T-helper 1 cell treated with Interleukin-12 subunit alpha and Interleukin-12 subunit beta and Interleukin-4 antibody, amounts not matched to agents 30 ng/mL and 1 ng/mL, for 36 hours (primary cell): Measurements from ENCODE around the gene NDOR1. TPM values are rescaled to one million over a fixed set of nuclear protein-coding genes. Genes with fewer than 3 reads are reported as not detected.

Source experiments
- intact Hi-C: fragments of 100-400 bp; cut with micrococcal nuclease; formaldehyde crosslinking; loops from one replicate; pipeline ENCODE4 v1.15.1; 2024
- total RNA-seq: library from RNA; stranded (reverse); gene quantifications from 2 replicates; pipeline ENCODE4 v1.2.3, GENCODE V29; 2022

Gene NDOR1
- total RNA-seq, 1 donor from 2014 or later: 45.3 TPM

DNA sequence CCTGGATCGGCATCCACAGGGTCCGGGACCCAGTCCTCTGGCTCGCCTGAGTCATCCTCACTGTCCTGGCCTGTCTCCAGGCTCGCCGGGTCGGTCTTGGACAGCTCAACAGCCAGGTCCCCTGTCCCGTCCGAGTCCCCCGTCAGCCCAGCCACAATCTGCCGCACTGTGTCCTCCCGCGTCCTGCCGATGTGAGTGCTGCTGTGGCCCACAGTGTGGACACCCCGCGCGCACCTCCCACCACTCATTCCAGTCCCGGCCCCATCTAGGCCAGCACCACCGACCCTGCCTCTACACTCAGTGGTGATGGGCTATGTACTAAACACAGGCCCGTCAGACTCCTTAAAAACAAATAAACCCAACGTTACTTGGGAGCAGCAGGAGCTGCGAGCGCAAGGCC, 23.8 kb upstream of the NDOR1 start:
- intact Hi-C loops: no loop called here

DNA sequence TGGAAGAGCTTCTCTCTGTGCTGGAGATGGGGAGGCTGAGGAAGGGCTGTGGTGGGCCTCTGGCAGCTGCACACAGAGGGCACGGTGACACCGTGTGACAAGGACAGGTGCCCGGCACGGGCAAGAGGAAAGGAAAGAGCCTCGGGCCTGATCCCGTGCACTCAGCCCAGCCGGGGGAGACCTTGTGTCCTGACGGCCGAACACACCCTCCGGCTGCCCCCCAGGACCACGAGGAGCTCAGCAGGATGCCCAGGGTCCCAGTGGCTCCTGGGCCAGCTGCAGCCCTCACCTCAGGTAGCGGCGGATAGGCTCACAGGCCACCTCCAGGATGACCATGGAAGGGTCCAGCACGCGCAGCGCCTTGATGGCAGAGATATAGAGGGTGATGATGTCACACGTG, 22.7 kb upstream of the NDOR1 start:
- intact Hi-C loops: no loop called here

DNA sequence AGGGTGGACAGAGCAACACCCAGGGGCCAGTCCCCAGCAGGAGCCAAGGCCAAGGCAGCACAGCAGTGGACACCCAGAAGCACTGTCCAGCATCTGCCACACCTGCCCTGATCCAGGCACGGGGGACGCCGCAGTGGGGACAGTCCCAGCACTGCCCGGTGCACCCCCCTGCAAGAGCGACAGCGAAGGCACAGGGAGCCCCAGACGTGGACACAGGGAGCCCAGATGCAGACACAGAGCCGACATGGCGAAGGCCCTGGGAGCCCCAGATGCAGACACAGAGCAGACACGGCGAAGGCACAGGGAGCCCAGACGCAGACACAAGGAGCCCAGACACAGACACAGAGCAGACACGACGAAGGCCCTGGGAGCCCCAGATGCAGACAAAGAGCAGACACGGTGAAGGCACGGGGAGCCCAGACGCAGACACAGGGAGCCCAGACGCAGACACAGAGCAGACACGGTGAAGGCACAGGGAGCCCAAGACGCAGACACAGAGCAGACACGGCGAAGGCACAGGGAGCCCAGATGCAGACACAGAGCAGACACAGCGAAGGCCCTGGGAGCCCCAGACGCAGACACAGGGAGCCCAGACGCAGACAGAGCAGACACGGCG, 21.4 kb upstream of the NDOR1 start:
- intact Hi-C loops: no loop called here

DNA sequence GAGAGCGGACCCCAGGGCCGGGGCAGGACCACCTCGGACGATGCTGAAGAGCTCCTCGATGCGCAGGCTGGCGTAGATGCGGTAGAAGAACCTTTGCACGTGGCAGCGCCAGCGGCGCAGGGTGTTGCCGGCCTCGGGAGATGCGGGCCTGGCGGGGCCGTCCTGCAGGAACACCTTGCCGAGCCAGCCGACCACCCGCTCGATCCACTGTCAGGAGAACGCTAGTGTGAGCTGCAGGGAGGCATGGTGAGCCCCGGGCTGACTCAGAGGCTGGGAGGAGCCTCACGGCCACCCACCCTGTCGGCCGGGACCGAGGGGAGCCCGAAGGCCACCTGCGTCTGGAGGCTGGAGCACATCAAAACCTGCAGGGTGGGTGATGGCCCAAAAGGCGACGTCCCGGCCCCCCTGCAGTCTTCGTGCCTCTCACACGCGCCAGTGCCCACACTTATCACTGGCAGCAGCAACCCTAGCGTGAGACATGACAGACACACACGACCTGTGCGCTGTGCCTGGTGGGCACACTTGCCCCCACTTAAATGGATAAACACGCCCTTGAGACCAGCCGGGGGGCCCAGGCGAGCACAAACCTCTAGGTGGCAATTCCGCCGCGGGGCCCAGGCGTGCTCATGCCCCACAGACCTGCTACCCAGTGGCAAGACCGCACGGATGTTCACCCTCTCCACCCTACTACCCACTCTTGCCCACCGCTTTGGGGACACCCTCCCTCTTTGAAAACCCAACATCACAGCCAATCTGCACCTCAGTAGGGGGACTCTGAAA, 20.4 kb upstream of the NDOR1 start:
- intact Hi-C loops: no loop called here

DNA sequence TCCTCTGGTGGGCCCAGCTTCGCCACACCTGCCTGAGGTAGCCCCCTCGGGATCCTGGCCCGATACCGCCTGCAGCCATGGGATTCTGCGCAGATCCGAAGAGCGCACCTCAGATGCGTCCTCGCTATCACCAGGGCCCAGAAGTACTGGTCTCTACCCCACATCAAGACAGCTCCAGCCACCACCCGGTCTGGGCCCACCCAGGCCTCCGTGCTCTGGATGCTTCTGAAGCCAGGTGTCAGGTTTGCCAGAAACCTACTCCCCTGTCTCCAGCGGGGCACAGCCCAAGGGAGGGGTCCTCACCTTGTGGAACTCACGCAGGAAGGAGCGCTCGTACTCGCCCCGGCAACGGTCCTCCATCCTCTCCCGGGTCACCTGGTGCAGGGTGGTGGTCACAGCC, 19.6 kb upstream of the NDOR1 start:
- intact Hi-C loops: no loop called here

DNA sequence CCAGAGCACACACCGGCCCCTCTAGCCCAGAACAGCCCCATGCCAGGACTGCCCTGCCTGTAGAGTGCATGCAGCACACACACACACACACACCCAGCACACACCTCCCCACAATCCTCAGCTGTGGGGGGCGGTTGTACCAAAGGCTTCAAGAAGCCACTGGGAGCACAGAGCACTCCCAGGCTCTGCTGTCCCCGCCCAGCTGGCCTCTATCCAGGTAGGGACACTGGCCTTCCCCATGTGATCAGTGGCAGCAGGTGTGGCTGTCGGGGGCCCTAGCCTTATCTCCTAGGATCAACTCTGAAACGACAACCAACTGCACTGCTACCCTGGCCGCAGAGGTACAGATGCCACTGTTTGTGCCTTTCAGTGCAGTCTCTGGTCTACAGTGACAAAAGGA, 19.1 kb upstream of the NDOR1 start:
- intact Hi-C loops: no loop called here

DNA sequence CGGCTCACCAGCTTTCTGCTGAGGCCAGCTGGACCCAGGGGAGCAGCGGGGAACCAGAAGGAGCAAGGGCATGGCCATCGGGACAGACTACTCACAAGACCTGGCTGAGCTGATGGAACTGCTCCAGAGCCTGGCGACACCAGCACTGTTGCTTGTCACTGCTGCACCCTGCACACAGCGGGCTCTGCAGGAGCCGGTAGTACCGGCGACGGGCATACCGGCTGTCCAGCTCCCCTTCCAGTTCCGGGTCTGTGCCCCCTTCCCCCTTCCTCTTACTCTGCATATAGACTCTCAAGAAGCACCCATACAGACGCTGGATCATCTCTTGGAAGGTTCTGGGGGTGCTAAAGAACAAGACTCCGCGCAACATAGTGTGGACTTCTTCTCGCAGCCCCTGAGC, 18.1 kb upstream of the NDOR1 start:
- intact Hi-C loops: no loop called here

DNA sequence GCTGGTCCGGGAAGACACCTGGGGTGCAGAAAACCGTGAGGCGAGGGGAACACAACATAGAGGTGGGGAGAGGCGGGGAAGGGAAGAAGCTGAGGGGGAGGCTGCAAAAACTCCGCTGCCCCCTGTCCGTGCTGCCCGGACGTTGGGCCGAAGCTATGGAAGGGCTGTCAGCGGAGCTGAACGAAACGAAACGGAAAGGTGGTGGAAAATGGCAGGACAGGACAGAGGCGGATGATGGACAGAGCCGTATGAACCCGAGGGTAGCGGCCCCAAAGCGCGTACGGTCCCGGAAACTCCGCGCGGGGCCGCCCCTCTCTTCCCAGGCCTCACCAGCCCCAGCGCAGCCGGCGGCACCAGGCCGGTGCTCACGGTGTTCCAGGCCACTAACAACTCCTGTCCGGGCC, 17.4 kb upstream of the NDOR1 start:
- intact Hi-C loops: loop anchor here (1.0 to 2.0 kb wide), 6 partner anchors 17 to 67 kb away; partner anchors contain the start of genes NDOR1, NELFB and TMEM203

DNA sequence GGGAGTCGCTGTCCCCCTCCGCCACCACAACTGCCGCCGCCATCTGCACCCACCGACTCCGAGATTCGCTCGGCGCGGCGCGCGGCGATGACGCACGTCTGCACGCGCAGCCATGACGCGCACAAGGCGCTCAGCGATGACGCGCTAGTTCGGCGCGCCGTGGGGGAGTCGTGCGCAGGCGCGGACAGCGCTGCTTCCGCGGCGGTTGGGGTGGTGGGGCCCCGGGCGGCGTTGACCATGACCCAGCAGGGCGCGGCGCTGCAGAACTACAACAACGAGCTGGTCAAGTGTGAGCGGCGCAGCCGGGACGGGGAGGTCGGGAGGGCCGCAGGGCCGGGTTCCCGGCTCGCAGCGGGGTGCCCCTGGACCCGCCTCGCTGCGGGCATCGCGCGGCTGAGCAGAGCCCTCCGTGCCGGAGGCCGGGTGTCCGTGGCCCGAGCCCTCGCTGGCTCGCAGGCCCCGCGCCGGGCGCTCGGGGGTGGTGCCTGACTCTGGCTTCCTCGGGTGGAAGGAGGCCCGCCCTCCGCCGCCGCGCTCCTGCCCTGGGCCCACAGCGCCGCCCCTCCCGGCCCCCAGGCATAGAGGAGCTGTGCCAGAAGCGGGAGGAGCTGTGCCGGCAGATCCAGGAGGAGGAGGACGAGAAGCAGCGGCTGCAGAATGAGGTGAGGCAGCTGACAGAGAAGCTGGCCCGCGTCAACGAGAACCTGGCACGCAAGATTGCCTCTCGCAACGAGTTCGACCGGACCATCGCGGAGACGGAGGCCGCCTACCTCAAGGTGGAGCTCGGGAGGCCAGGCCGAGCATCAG, 16.8 kb upstream of the NDOR1 start, which contains the start of the genes ANAPC2 and SSNA1:
TSS of gene ANAPC2 (minus strand) at position 71 of the 807 bp plus-strand sequence. CDS start at position 43, 28 bp downstream.
TSS of gene SSNA1 (plus strand) at position 187 of the 807 bp plus-strand sequence. CDS start at position 238, 51 bp downstream.
- intact Hi-C loops: loop anchor here (1.0 to 2.0 kb wide), 7 partner anchors 12 to 67 kb away; partner anchors contain the start of genes NDOR1, NELFB, TMEM203 and TPRN

DNA sequence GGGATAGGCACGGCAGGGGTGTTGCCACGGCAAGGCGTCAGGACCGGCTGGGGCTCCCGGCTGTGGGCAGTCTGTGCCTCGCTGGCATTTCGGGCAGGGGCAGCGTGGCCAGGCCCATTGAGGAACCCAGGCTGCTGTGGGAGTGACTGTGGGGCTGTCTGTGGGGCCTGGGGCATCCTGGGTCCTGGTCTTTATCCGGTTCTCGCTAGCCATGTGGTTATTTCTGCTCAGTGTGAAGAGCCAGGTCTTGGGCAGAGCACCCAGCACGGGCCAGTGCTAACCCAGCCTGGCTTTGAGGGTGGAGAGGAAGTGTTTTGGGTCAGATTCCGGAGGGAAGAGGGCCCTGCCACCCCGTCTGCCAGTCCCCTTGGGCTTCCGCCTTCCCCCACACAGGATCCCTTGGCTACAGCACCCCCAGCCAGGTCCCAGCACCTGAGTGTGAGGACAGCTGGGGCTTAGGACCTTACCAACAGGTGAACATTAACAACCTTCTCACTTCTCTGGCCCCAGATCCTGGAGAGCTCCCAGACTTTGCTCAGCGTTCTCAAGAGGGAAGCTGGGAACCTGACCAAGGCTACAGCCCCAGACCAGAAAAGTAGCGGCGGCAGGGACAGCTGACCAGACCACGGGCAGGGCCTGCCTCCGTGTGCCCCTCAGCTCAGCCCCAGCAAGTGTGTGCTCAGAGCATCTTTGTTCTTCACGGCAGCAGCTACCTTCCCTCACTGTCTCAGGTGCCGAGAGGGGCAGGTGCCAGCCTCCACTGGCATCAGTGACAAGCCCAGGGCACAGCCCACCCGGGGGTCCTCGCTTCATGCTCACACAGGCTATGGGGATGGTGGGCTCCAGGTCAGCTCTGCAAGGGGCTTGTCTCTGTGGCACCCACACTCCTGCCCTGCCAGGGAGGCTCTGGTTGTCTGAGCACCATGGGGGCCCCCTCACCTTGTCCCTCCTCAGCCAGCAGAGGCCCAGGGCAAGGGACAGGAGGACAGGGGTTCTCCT, 15.9 kb upstream of the NDOR1 start:
- intact Hi-C loops: loop anchor here (1.0 to 2.0 kb wide), 2 partner anchors 11 to 39 kb away; partner anchors contain the start of gene TPRN

DNA sequence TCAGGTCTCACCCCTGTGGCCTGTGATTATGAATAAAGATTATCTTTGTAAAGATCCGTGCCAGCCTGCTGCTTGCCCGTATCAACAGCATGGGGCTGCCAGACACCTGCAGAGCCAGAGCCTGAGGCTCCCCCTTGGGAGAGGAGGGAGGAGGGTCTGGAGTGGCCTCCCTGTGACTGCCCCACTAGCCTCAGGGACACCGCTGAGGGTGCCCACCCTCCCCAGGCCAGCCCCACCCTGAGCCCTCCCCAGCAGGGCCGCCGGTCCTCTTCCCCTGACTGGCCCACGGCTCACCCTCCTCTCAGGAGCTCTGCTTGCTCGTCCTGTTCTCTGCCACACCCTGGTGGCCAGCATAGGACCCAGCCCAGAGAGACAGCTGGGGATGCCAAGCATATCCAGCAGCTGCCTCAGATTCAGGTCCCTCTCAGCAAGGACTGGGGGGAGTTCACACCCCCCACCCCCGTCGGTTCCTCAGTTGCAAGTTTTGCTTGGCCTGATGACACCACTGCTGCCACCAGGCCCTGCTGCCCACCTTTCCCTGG, 15.1 kb upstream of the NDOR1 start:
- intact Hi-C loops: no loop called here

DNA sequence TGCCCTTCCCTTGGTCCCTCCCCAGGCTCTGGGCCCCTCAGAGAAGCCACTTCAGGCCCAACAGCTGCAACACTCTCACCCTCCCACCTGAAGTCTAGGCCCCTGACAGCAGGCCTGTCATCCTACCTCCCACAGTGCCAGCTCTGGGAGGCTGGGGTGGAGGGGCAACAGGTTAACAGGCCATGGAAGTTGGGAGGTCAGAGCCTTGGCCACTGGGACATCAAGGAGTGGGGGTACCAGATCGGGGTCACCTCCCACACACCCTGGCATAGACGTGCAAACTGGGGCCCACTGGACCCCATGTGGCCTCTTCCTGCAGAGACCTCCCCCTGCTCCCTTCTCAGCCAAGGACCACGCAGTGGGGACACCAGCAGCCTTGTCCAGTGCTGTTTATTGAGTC, 14.3 kb upstream of the NDOR1 start:
- intact Hi-C loops: no loop called here

DNA sequence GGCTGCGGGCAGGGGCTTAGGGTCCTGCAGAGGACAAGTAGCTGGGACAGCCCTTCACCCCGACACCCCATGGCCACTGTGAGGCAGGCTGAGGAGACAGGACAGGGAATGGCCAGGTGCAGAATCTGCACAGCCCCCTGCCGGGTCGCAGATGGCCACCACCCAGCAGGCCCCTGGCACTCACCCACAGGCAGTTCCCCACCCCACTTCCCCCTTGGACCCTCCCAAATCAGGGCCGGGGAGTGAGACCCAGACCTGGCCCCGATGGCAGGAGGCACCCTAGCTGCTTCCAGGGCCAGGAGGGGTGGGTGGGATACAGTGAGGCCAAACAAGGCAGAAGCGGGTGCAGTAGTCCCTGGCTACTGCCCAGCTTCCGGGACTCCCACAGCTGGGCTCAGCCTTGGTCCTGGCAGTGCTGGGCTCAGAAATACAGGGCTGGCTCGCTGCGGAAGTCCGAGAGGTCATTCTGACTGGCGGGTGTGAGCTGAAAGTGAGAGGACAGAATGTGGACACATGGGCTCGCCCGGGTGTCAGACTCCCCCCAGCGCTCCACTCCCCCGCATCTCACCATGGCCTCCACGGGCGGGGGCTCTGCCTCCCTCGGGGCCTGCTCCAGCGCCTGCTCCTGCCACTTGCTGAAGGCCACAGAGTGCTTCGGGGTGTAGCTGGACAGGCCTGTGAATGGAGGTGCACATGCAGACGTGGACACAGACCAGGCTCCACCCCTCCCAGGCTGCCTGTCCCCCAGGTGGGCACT, 13.6 kb upstream of the NDOR1 start:
- intact Hi-C loops: no loop called here

DNA sequence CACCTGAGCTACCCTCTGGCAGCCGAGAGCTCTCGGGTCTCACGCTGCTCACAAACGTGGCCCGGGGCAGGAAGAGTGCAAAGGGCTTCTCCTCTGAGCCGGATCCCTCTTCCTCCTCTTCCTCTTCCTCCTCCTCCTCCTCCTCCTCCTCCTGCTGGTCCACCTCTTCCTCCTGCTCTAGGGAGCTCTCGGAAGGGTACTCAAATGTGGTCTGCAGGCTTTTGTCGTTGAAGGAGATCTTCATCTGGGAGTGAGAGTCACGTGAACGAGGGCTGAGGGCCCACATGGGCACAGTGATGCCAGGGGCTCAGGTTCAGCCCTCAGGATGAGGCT, 13.1 kb upstream of the NDOR1 start:
- intact Hi-C loops: no loop called here

DNA sequence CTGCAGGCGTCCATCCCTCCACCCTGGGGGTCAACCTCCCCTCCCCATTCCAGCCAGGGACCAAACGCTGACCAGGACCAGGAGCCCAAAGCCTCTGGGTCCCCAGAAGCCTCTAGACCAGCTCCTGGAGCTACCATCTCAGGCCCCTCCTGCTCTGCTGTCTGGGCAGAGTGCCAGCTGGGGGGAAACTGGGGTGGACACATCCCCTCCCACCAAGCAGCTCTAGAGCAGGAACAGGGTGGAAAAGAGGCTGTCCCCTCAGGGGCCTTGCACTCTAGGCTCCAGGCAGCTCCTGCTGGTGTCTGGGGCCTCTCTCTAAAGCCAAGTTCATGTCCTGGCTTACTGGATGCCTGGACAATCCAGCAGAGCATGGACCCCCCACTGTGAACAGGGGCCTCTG, 12.6 kb upstream of the NDOR1 start:
- intact Hi-C loops: no loop called here

DNA sequence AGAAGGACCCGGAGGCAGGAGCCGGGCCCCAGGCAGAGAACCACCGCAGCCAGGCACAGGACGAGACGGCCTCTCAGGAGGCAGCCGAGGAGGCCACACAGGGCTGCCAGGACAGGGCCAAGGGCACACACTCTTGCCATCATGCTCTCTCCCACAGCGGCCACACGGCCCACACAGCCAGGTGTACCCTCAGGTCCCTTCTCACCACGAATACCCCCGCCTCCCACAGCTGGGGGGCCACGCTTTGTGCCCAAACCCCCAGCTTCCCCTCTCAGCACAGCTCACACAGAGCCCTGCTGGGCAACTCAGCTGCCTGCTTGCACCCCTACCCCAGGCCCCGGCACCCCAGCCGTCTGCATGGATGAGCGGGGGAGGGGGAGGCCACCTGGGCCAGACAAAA, 11.7 kb upstream of the NDOR1 start:
- intact Hi-C loops: no loop called here

DNA sequence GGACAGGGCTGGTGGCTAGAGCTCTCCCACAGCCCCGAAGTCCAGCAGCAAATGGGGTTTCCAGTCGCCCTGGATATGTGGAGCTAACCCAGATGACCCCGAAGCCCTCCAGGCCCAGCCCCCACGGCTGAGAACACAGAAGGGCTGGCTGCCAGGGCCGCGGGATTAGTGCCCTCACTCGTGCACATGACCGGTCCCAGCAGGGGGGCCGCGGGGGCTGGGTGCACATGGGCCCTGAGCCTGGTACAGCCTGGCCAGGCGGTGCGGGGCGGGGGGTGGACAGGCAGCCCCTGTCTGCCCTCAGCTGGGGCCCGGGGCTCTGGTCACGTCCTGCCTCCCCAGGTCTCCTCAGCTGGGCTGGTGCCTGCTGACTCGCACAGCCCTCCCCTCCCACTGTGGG, 11.1 kb upstream of the NDOR1 start:
- intact Hi-C loops: no loop called here

DNA sequence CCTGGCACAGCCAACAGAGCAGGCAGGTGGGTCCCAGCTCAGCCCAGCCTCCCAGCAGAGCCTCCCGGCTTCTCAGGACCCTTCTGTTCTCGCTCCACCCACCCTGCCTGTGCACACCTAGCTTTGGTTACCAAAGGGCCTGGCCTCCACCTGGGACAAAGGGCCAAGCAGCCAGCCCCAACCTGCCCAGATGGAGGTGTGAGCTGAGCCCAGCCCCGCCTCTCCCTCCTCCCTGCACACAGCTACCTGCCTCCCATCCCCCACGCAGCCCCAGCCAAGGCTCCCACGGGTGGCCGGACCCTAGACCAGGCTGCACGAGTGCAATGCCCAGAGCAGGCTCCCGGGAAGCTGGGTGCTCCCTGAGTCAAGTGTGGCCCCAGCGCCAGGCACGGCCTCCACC, 10.6 kb upstream of the NDOR1 start:
- intact Hi-C loops: no loop called here

DNA sequence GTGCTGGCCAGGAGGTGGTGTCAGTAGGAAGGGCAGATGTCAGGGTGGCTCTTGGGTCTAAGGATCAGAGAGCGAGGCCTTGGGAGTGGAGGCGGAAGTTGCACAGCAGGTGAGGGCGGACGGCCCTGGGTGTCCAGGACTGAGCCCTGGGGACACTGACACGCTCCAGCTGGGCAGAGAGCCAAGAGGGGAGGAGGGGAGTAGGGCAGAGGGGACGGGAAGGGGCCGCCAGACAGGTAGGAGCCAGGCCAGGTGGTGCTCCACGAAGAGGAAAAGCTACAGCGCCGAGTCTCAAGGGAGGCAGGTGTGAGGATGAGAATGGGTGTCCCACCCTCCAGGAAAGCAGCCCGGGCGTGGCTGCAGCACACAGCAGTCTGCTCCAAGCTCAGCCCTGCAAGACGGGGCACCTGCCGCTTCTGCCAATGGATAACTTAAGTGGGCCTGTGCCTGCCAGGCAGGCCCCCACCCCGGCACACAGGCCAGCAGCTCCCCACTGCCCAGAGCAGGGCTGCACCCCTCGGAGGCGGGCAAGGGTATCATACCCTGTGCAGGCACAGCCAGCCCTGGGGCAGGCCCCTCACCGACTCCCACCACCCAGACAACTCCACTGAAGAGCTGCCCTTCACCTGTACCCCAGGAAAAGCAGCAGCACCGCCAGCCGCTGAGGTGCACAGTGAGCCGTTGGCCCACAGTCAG, 9.8 kb upstream of the NDOR1 start:
- intact Hi-C loops: no loop called here
